ENCODE data around the gene DPP10.

- no peak for TF ChIP-seq USF1 (IDR thresholded peaks at IDR 0.05)
- TF ChIP-seq YY1 (IDR thresholded peaks at IDR 0.05; ENCODE audit: low read depth): no peak
- no peak for TF ChIP-seq ZBTB7A (IDR thresholded peaks at IDR 0.05; ENCODE audit: low read depth)
- TF ChIP-seq TCF12 (IDR thresholded peaks at IDR 0.05; ENCODE audit: low read depth): no peak
- no peak for TF ChIP-seq TAF1 (IDR thresholded peaks at IDR 0.05; ENCODE audit: low read depth)
- no peak for TF ChIP-seq EGR1 (IDR thresholded peaks at IDR 0.05)
- TF ChIP-seq RAD21 (IDR thresholded peaks at IDR 0.05; ENCODE audit: low read depth): no peak
Measured at GRCh38 chr2:114546531-114546930, 104.1 kb downstream of the DPP10 start.

All from Ishikawa (cell line).